Measurements from ENCODE around the gene TRIM52. TPM values are rescaled to one million over a fixed set of nuclear protein-coding genes. Genes with fewer than 3 reads are reported as not detected.
A peak's percentile ranks its signal among the peaks of the same experiment; 100 is the strongest.

Gene TRIM52
- polyA plus RNA-seq, 2 of the 4 experiments (the other 2 are of a cell fraction) = 11.1 to 12.1 TPM

DNA sequence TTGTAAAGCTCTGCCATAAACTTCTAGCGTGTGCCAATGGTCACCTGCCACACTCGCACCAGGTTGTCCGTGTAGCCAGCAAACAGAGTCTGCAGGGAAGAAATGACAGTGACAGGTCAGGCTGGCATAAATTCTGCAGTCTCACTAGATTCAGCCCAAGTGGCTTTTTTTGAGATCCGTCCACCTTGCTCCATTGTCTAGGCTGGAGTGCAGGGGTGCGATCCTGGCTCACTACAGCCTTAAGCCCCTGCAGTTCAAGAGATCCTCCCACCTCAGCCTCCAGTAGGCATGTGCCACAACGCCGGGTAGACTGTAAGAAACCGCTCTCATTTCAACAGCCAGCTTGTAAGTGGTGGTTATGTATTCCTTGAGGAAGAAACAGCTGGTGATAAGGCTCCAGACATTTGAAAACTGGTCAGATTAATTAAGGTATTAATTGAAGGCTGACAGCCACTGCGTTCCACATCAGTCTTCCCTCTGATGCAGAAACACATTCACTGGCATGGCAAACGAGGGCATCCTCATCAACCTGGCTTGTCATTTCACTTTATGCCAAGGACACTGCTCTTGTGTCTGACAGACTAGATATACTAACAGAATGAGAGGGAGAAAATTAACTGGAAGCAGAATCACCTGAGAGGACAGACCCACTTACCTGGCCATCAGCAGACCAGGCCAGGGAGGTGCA lies 23.8 kb downstream of the TRIM52 start:
- no peak for TF ChIP-seq MAZ (IDR thresholded peaks at IDR 0.05; ENCODE audit: borderline replicate concordance, low read depth, low read length)
- TF ChIP-seq, protein P1, sequence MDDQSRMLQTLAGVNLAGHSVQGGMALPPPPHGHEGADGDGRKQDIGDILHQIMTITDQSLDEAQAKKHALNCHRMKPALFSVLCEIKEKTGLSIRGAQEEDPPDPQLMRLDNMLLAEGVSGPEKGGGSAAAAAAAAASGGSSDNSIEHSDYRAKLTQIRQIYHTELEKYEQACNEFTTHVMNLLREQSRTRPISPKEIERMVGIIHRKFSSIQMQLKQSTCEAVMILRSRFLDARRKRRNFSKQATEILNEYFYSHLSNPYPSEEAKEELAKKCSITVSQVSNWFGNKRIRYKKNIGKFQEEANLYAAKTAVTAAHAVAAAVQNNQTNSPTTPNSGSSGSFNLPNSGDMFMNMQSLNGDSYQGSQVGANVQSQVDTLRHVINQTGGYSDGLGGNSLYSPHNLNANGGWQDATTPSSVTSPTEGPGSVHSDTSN (IDR thresholded peaks at IDR 0.05) = 0 out of 2 replicates have a peak, but pooled peaks have one; percentile 4
- POLR2A ChIA-PET = interaction anchor here (1.0 to 4.2 kb wide), 4 partner anchors 9 to 45 kb away, joined by 3 to 25 read pairs (median 4); partner anchors contain the start of gene TRIM41
- ATAC-seq (no peak), FAIRE-seq (no peak), DNase-seq (ENCODE audit: low read depth in 1 of 2, low spot score in 1 of 2) (no peak)
- H3K4me3 ChIP-seq = no peak overlapping the region
- CTCF ChIA-PET = interaction anchor here (0.6 to 0.7 kb wide), 2 partner anchors 13 to 21 kb away, joined by 3 read pairs; no protein-coding TSS in a partner anchor
- 93% methylated on average over 10 of the region's 10 CpGs for WGBS (ENCODE audit: missing lambda C conversion rate)
- no peak overlapping the region for H3K27ac ChIP-seq
- H3K4me1 ChIP-seq = peaks cover 32% of the 10 kb centered on the region
- H3K9me3 ChIP-seq = no peaks in the 10 kb centered on the region
- no peak overlapping the region for H3K4me2 ChIP-seq

DNA sequence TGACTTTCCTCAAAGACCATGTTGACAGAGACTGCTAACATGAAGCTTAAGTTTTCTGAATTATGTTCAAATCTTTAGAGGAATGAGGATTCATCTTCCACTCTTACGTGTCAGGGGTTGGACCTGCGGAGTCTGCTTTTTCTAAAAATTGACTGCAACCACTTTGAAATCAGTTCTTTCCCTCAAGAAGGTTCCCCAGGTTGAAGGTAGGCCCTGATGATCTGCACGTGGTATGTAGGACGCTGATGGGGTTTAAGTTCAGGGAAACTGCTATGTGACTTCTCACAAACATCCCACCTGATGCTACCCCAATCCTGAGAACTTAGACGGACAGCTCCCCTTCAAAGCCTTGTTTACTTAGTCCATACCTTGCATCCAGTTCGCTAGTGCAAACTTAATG lies 24.5 kb downstream of the TRIM52 start:
- ChIA-PET POLR2A (interaction anchor here (1.0 to 4.2 kb wide), 4 partner anchors 9 to 45 kb away, joined by 3 to 25 read pairs (median 4); partner anchors contain the start of gene TRIM41), CTCF (interaction anchor here (0.6 to 0.7 kb wide), 2 partner anchors 14 to 22 kb away, joined by 3 read pairs; no protein-coding TSS in a partner anchor)
- Histone ChIP-seq H3K9me3 (no peaks in the 10 kb centered on the region), H3K27ac (no peak overlapping the region), H3K4me3 (no peak overlapping the region), H3K4me1 (peaks cover 26% of the 10 kb centered on the region), H3K4me2 (no peak overlapping the region)
- TF ChIP-seq JUN (IDR thresholded peaks at IDR 0.05) (0 out of 5 replicates have a peak, but pooled peaks of 1 of the 2 experiments have one; percentile 0), RNF2 (IDR thresholded peaks at IDR 0.05; ENCODE audit: borderline replicate concordance, low read depth) (no peak)
- TF ChIP-seq, protein P1 (IDR thresholded peaks at IDR 0.05) = 0 out of 2 replicates have a peak, but pooled peaks have one; percentile 5
- no peak for FAIRE-seq
- no peak for ATAC-seq
- WGBS (ENCODE audit: missing lambda C conversion rate) = 78% methylated on average over 6 of the region's 6 CpGs
- no peak for DNase-seq (ENCODE audit: low read depth in 1 of 2, low spot score in 1 of 2)

DNA sequence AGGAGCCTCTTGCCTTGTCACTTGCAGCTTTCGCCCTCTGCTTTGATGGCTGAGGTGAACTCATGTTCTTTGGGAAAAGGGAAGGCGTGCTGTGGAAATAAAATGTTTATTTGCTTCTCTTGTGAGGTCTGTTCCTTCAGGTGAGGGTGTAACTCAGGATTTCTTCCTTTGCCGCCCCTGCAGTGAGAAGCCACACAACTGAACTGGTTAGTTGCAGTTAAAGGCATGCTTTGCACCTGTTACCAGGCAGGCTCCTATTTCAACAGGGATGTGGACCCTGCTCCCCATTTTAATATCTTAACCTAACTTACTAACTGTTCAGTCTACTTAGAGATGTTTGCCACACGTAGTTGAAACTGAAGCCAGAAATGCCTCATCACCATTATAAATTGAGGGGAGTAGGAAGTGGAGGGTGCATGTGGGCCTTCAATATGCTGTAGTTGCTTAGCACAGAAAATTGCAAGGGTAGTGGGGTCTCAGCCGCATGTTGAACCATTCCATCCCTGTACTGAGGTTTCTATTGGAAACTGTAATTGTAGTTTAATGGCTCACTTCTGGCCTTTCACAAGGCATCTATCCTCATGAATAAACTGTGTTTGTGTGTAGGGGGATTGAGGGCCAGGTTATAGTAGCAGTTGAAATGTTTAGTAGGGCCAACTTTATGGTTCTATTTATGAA lies 25.1 kb downstream of the TRIM52 start:
- no peak for DNase-seq (ENCODE audit: low read depth in 1 of 2, low spot score in 1 of 2)
- Histone ChIP-seq H3K9me3 (no peaks in the 10 kb centered on the region), H3K4me1 (peaks cover 19% of the 10 kb centered on the region; the same call in 2 of the 3 replicates), H3K27ac (peak overlapping the region in 1 of 2 experiments; percentile 47; a peak in 2 of 6 replicates), H3K4me2 (no peak overlapping the region), H3K4me3 (no peak overlapping the region)
- CTCF ChIA-PET = interaction anchor here (0.9 to 1.0 kb wide), 2 partner anchors 21 to 38 kb away, joined by 3 to 4 read pairs; no protein-coding TSS in a partner anchor
- FAIRE-seq = no peak
- POLR2A ChIA-PET = interaction anchor here (1.1 to 4.2 kb wide), 6 partner anchors 9 to 46 kb away, joined by 3 to 25 read pairs (median 4); partner anchors contain the start of genes RACK1, TRIM41 and TRIM7
- no peak for ATAC-seq
- WGBS (ENCODE audit: missing lambda C conversion rate) = 88% methylated on average over 5 of the region's 5 CpGs
- TF ChIP-seq, protein P2, sequence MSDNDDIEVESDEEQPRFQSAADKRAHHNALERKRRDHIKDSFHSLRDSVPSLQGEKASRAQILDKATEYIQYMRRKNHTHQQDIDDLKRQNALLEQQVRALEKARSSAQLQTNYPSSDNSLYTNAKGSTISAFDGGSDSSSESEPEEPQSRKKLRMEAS (IDR thresholded peaks at IDR 0.05) = no peak
- TF ChIP-seq KDM5A (IDR thresholded peaks at IDR 0.05) (no peak), ZC3H11A (IDR thresholded peaks at IDR 0.05) (no peak), HDAC2 (IDR thresholded peaks at IDR 0.05) (no peak), EHMT2 (IDR thresholded peaks at IDR 0.05; ENCODE audit: low read depth) (no peak), KDM1A (IDR thresholded peaks at IDR 0.05; ENCODE audit: low read depth) (no peak), SMC3 (IDR thresholded peaks at IDR 0.05) (no peak), GATA3 (IDR thresholded peaks at IDR 0.05; ENCODE audit: borderline replicate concordance) (no peak; the same call in none of the 2 replicates), HOXB5 (CRISPR knock-in tag; IDR thresholded peaks at IDR 0.05) (no peak), CHD2 (IDR thresholded peaks at IDR 0.05; ENCODE audit: low read length, partially characterized antibody) (no peak), FOXS1 (CRISPR knock-in tag; IDR thresholded peaks at IDR 0.05) (no peak), ESRRA (IDR thresholded peaks at IDR 0.05; ENCODE audit: borderline replicate concordance, low read length) (no peak), TFCP2L1 (CRISPR knock-in tag; IDR thresholded peaks at IDR 0.05) (peak; percentile 89), FOSB (CRISPR knock-in tag; IDR thresholded peaks at IDR 0.05) (peak; percentile 88), EHF (CRISPR knock-in tag; IDR thresholded peaks at IDR 0.05) (no peak), MAFK (IDR thresholded peaks at IDR 0.05; ENCODE audit: partially characterized antibody) (no peak), CEBPB (IDR thresholded peaks at IDR 0.05) (no peak), CBX8 (IDR thresholded peaks at IDR 0.05) (no peak), MAZ (IDR thresholded peaks at IDR 0.05; ENCODE audit: borderline replicate concordance, low read depth, low read length) (no peak), POLR2AphosphoS2 (conservative IDR thresholded peaks at IDR 0.05; ENCODE audit: low read length) (peak; percentile 95), PHF8 (IDR thresholded peaks at IDR 0.05; ENCODE audit: borderline replicate concordance, low read depth) (no peak), NR3C1 (IDR thresholded peaks at IDR 0.05) (no peak)
- TF ChIP-seq, protein P3, sequence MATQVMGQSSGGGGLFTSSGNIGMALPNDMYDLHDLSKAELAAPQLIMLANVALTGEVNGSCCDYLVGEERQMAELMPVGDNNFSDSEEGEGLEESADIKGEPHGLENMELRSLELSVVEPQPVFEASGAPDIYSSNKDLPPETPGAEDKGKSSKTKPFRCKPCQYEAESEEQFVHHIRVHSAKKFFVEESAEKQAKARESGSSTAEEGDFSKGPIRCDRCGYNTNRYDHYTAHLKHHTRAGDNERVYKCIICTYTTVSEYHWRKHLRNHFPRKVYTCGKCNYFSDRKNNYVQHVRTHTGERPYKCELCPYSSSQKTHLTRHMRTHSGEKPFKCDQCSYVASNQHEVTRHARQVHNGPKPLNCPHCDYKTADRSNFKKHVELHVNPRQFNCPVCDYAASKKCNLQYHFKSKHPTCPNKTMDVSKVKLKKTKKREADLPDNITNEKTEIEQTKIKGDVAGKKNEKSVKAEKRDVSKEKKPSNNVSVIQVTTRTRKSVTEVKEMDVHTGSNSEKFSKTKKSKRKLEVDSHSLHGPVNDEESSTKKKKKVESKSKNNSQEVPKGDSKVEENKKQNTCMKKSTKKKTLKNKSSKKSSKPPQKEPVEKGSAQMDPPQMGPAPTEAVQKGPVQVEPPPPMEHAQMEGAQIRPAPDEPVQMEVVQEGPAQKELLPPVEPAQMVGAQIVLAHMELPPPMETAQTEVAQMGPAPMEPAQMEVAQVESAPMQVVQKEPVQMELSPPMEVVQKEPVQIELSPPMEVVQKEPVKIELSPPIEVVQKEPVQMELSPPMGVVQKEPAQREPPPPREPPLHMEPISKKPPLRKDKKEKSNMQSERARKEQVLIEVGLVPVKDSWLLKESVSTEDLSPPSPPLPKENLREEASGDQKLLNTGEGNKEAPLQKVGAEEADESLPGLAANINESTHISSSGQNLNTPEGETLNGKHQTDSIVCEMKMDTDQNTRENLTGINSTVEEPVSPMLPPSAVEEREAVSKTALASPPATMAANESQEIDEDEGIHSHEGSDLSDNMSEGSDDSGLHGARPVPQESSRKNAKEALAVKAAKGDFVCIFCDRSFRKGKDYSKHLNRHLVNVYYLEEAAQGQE (IDR thresholded peaks at IDR 0.05) = 0 out of 2 replicates have a peak, but pooled peaks have one; percentile 20
